Renal cortex interstitium (tissue), 11 donors: ENCODE measurements around the gene DCLK1. TPM values are rescaled to one million over a fixed set of nuclear protein-coding genes. Genes with fewer than 3 reads are reported as not detected.

ENCODE experiments used
- DNase-seq, 11 donors: peaks; one replicate each; pipeline ENCODE4 v3.0.0-alpha.2; 2013; ENCODE audit warnings: low read depth in 9 of 11, low spot score in 4 of 11; ENCODE audit errors: extremely low read depth in 1 of 11
- polyA plus RNA-seq, 3 donors: library from polyadenylated mRNA; unstranded; fragments of 120-200 nt; gene quantifications; one replicate each; pipeline ENCODE4 v1.2.1, GENCODE V29; 2013; ENCODE audit not compliant: insufficient read length in 3 of 3

The DCLK1 gene
- polyA plus RNA-seq, 3 donors, result 5.2 to 6.4 (median 5.8) TPM

DNA sequence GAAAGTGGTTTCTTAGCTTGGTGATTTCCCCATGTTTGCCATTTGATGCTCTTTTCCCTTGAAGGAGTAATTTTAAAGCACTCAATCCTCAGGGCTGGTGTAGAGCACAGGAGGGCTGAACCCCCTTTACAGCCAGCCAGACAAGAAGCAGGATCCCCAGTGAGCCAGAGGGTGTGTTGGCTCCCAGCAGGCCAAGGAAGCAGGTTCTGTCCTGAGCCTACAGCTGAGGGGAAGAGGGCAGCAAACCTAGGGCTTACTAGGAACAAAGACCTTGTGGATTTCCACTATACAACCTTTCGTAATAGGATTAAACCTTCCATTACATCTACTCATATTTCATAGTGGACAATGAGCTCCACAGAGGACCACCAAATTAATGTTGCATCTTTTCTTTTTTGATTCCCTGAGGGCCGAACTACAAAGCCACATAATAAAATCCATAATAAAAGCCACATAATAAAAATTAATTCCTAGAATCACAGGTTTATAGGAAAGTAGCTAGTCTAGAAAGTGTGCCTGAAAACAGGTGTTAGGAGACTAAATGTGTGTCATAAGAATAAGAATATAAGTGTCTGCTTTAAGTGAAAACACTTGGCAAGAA lies 300.2 kb downstream of the DCLK1 start:
- no peak for DNase-seq

- no peak for DNase-seq
Observed at GRCh38 chr13:35826626-35827254, 304.4 kb downstream of the DCLK1 start.

DNA sequence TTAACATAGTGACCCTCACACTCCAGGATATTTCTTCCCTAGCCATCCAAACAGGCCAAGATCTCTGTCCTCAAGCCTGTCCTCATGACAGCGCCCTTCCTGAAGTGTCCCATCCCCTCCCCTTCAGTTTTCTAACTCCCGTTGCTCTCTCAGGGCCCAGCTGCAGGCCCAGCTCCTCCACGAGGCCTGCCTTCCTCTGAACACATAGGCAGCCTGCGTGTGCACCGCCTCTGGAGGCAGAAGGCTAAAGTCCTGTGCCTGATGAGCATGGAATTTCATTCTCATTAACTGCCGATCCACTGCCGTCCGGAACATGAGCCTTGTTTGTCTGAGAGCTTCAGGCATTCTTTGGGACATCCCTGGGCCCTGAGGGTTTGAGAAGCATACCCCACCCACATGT lies 306.4 kb downstream of the DCLK1 start:
- no peak for DNase-seq

GRCh38 chr13:35824395-35824794 lies 306.8 kb downstream of the DCLK1 start:
- DNase-seq, result no peak

GRCh38 chr13:35822666-35823065 lies 308.5 kb downstream of the DCLK1 start:
- DNase-seq, result no peak

DNA sequence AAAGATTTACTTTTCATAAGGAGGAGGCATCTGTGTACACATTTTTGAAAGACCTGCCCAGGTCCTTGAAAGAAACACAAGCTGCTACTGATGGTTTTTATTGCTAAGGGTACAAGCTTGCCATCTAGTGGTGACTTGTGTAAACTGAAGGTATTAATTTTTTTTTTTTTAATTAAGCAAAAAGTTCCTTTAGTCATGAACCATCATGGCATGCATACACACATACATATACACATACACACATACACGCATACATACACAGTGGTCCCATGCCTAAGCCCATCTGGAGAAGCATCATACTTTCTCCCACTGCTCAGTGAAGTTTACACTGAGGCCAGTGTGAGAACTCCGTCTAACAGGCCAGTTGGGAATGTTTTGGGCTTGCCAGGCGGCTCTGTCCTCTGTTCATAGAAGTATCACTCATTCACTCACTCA lies 312.5 kb downstream of the DCLK1 start:
- peak in 4 of 11 donors; percentile 25 to 43 (median 32) for DNase-seq

GRCh38 chr13:35817642-35818607 lies 313.3 kb downstream of the DCLK1 start:
- DNase-seq, result no peak

DNA sequence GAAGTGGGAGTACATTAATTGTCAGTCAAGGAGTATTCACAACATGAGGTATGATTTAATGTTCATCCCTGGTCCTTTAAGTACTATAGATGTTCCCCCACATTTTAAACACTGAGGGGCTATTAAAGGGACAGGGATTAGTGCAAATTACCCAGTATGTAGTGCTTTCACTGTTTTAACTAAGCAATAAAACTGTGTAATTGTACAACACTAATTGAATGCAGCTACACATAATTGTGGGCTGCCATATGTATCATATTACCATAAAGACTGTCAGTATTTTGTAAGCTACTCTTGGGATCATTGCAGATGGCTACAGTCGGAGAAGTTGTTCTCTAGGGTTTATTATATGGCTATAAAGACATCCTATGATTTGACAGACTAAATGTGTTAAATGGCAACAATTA lies 316.6 kb downstream of the DCLK1 start:
- DNase-seq, result peak in 9 of 11 donors; percentile 35 to 64 (median 44)

DNA sequence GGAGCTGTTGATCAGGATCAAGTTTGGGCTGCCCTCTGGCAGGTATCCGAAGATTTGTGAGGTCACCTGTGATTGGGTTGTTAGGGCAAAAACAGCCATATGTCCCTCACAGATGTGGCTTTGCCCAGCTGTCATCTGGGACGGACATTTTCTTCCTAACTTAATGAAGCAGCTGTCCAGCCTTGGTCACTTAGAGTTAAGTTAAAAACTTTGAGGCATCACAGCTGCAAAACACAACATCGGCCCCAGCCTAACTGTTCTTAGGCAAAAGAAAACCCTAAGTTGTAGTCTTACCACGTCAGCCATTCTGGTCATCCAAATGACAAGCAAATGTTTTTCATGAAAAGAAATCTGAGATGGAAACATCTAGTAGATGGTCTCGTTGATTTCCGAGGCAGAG lies 318.4 kb downstream of the DCLK1 start:
- DNase-seq, result peak in 1 of 11 donors; percentile 20

DNA sequence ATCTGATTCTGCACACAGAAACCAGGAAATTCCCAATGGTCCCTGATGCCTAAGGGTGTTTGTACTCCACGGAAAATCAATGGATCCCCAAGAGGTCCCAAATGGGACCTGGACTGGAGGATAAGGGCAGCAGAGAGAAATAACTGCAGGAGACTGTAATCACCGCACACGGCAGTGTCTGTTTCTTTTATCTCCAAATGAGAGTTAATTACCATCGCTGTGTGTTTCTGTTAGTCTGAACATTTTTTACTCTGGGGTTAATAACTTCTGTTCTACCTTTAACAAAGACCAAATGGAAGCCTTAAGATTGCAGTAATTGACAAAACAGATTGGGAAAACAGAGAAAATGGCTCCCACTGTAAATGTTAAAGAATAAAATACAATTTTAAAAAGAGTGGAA lies 320.9 kb downstream of the DCLK1 start:
- no peak for DNase-seq

GRCh38 chr13:35808846-35809245 lies 322.3 kb downstream of the DCLK1 start:
- no peak for DNase-seq

- DNase-seq, result no peak
Observed at GRCh38 chr13:35804901-35805300, 326.3 kb downstream of the DCLK1 start.

DNA sequence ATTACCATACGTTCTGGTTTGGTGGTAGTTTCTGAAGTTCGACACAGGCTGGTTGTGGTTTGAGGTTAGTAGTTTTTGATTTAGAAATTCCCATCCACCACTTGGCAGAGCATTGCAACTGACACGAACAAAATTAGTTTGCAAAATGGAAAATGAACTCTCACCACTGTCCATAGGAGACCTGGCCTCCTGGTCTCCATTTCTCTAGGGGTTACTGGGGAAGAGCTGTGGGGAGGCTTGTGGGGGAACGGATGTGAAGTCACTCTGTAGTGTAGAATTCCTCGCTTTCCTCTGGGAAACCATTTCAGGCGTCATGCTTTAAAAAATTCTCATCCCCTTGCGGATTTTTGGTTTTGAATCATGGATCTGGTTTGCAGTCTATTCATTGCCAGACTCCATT lies 333.2 kb downstream of the DCLK1 start:
- no peak for DNase-seq

DNA sequence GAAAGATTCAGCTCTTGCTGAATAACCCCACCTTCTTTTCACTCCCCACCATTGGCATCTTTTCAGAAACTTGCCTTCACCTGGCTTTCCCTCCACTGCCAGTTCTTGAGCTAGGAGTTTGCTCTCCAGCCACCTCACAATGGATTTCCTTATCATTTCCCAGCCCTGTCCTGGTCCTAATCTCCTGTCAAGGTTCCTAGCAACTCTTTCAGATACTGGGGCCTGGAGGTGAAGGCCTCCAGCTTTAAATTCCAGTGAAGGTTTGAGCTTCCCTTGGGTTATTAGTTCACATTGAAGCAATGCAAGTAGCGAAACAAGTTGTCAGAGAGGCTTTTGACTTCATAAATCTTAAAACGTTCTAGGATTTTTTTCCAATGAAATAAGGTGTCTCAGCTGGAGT lies 333.9 kb downstream of the DCLK1 start:
- DNase-seq, result no peak

DNA sequence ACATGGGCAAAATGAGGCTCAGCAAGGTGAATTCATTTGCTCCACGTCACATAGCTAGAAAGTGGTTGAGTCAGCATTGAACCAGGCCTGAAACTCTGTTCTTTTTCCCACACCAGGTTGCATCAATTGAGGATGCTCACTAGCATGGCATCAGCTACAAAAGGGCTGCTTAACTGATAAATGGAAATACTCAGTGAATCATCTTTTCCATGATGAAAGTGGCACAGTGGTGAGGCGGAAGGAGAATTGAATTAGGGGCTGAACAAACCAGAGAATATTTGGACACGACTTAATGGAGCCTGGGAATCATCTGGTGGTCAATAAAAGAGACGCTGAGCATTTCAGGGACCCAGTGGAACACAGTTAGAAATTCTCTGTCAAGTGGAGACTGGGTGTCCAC lies 334.6 kb downstream of the DCLK1 start:
- no peak for DNase-seq

DNA sequence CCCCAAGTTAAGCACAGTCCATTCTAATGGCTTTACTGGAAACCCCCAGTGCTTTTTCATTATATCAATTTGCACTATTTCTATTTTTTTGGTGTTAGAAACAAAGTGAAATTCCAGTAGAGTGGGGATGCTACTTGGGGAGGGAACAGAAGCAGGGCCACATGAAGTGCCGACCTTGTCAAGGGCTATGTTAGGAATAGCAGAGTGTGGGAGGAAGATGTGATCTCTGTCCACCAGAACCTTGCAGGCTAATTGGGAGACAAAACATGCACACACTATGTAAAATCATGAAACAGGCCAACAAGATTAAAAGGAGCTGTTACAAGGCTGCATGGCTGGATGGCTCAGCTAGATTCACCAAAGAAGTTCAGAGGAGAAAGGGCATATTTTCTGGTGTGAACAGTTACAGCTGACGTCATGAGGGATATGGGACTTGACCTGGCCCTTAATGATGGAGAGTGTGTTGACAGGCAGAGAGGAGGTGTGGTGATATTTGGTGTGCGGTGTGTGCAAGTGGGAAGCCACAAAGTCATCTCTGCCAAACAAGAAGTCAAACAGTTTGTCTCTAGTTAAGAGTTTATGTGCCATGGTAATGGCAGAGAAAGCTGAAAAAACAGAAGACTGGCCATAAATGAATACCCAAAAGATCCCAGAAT lies 336.3 kb downstream of the DCLK1 start:
- DNase-seq, result no peak

DNA sequence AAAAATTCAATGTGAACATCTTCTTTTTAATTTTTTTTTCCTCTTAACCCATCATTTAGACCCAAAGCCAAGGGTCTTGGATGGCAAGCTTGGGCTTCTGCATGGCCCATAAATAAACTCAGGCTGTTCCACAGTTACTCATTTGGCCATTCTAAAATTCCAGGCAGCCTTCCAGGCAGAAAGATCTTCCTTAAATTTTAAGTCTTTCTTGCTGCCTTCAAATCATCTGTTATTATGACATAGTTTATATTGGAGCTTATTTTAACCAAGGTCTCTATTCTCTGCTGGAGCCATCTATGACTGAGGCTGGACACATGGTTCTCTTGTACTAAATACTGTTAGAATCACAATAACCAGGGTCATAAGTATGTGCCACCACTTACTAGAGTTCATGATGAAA lies 337.4 kb downstream of the DCLK1 start:
- DNase-seq, result no peak

DNA sequence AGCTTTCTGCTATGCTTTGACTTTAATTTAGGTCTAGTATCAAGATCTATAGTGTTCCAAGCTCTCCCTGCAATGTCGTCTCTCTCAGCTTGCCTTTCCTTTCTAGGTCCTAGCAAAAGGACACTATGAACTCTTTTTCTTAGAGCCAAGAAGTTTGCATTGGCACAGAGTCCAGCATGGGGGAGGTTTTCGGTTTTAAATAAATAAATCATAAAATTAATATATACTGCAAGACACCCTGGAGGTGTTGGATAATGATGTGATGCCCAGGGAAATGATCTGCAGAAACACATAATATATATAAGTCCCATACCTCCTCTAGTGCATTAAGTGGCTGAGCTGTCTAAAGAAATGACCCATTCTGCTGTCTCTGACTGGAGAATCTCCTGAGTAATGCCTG lies 338.3 kb downstream of the DCLK1 start:
- no peak for DNase-seq

GRCh38 chr13:35792021-35792420 lies 339.2 kb downstream of the DCLK1 start:
- no peak for DNase-seq
